Activated CD4-positive, alpha-beta T cell treated with anti-CD3 and anti-CD28 coated beads, Interleukin-2, Interleukin-4, amounts not matched to agents 100 ng/mL and 50 ng/mL, durations not matched to agents 16 hours and 8 hours (primary cell): ENCODE measurements around the gene CACNA1E.
"Not testable (repeated sequence)": the region's sequence is repeated elsewhere in the genome, so short reads cannot be mapped to it uniquely, and the experiment has no call there.

Source experiments
- DNase-seq: peaks from one replicate; pipeline ENCODE4 v3.0.0-alpha.2; 2020; ENCODE audit warnings: low spot score

CACNA1E gene

GRCh38 chr1:181517181-181517875, 34.0 kb downstream of the CACNA1E start:
- DNase-seq, result no peak

DNA sequence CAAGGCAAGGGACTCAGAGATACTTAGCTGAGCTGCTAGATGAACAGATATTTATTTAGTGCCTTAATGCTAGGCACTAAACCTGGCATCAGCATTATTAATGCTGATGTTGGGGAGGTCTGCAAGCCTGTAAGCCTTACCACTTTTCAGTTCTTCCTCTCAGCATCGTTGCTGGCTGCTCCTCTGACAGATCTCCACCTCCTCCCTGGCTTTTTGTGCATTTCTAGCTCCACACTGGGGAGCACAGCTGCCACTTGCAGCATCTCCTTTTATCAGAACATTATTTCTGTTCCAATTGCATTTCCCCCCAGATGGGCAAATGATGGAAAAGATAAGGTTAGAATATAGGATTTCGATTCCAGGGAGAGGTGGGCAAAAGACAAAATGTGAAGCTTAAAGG, 34.8 kb downstream of the CACNA1E start:
- no peak for DNase-seq

DNA sequence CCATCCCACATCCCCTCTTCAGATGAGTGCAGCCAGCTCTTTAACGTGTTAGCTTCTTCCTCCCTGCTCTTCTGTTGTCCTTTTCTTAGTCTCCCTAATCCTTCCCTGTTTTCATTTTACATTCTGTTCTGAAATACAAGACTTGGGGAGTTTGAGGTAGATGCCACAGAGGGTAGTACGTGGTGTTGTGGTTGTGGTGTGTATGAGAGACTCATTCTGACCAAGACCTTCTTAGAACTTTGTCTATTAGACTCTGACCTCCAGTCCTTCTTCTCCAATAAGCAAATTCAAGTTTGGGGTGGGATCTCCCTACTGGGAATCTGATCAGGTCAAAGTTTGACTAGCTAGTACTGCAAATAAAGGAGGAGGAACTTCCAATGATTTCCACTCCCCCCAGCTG, 39.5 kb downstream of the CACNA1E start:
- no peak for DNase-seq

- DNase-seq, result no peak
Observed at GRCh38 chr1:181525104-181525721, 41.9 kb downstream of the CACNA1E start.

DNA sequence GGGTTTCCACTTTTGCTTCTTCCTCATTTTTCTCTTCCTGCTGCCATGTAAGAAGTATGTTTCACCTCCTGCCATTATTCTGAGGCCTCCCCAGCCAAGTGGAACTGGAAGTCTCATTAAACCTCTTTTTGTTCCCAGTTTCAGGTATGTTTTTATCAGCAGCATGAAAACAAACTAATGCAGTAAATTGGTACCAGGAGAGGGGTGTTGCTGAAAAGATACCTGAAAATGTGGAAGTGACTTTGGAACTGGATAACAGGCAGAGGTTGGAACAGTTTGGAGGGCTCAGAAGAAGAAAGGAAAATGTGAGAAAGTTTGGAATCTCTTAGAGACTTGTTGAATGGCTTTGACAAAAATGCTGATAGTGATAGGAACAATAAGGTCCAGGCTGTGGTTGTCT, 44.9 kb downstream of the CACNA1E start:
- not testable (repeated sequence) for DNase-seq

GRCh38 chr1:181531441-181531840, 48.1 kb downstream of the CACNA1E start:
- no peak for DNase-seq

DNA sequence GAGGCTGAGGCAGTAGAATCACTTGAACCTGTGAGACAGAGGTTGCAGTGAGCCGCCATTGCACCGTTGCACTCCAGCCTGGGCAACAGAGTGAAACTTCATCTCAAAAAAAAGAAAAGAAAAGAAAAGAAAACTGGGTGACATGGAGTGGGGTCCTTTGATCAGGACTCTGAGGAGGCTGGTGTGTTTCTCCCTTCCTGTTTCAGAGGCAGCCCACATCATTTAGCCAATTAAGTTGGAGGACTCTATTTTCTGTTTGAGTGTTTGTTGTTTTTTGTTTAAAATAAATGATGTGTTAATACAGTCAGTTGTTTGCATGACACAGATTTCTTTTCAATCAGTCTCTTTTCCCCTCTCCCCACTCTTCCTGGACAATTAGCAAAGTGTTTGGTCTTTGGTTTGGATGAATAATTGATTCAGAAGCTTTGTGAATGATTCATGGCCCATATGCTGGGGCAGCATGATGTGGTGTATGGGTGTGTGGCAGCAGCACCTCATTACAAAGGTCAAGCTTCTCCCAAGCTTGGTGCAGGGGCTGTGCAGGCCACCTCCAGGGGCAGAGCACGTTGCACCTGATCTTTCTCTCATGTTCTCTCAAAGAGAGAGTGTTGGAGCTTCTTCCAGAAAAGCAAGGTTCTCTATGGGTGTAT, 48.8 kb downstream of the CACNA1E start:
- DNase-seq, result no peak

GRCh38 chr1:181538836-181539235, 55.5 kb downstream of the CACNA1E start:
- no peak for DNase-seq

- DNase-seq, result no peak
Observed at GRCh38 chr1:181541458-181541857, 58.1 kb downstream of the CACNA1E start.

DNA sequence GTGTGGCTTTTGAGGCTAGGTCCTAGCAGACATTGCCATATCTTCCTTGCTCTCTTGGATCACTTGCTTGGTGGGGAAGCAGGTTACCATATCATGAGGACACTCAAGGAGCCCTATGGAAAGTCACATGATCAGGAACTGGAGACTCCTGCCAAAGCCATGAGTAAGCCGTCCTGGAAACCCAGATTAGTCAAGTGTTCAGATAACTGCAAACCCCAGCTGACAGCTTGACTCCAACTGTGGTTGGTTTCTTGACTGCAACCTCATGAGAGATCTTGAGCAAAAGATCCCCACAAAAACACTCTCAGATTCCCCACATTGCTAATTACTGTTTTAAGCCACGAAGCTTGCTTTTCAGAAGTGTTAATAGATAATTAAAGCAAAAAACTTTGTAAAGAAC, 58.6 kb downstream of the CACNA1E start:
- DNase-seq, result no peak

DNA sequence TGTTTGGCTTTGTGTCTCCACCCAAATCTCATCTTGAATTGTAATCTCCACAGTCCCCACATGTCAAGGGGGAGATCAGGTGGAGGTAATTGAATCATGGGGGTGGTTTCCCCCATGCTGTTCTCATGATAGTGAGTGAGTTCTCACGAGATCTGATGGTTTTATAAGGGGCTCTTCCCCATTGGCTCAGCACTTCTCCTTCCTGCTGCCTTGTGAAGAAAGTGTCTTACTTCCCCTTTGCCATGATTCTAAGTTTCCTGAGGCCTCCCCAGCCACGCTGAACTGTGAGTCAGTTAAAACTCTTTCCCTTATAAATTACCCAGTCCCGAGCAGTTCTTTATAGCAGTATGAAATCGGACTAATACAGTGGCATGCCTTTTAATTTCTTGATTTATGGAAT, 59.1 kb downstream of the CACNA1E start:
- not testable (repeated sequence) for DNase-seq

DNA sequence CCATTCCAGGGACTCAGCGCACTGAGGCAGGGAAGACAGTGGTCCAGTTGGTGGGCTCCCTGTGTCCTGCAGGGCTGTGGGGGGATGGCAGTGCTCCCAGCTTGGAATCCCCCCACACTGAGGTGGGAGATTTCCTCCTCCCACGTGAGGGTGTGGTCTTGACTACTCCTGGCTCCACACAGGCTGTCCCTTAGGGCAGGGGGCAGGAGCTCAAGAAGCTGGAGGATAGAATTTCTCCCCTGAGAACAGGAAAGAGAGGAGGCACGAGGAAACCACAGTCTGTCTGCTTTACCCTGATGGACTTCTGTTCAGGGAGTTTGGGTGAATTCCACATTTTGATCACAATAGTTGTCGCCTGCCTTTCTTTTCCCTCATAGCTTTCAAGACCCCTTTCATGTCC, 62.1 kb downstream of the CACNA1E start:
- DNase-seq, result no peak

DNA sequence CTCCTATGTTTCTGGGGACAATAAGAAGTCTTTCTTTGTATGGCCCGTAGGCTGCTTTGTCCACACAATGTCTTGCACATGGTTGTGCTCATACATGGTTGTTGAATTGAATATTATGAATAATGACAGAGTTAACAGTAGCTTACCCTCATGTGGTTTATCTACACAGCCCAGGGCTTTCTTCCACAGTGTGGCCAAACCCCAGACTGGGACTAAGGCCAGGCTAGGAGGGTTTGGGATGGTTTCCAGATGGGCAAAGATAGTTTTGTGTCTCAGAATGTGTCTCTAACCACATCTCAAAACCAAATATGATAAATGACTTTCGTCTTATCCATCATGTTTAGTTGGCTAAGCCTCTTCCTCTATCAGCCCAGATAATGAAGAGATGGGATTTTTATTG, 65.2 kb downstream of the CACNA1E start:
- no peak for DNase-seq

DNA sequence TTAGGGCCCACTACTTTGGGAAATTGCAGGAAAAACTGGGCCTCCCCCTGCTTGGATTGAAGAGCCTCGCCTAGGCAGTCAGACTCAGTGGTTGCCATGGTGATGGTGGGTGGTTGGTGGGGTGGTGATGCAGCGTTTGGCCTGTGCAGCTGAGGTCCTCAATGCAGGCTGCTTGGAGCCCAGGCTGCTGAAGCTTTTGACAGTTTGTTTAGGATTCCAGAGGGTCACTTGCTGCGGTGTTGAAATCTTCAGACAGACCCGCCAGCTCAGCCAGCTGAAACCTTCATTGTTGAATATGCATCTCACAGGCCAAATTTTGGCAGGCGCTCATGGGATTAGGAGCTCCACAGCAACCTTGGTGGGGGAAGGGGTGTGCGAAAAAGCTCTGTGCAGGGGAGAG, 67.9 kb downstream of the CACNA1E start:
- no peak for DNase-seq

- no peak for DNase-seq
Observed at GRCh38 chr1:181551754-181552153, 68.4 kb downstream of the CACNA1E start.

DNA sequence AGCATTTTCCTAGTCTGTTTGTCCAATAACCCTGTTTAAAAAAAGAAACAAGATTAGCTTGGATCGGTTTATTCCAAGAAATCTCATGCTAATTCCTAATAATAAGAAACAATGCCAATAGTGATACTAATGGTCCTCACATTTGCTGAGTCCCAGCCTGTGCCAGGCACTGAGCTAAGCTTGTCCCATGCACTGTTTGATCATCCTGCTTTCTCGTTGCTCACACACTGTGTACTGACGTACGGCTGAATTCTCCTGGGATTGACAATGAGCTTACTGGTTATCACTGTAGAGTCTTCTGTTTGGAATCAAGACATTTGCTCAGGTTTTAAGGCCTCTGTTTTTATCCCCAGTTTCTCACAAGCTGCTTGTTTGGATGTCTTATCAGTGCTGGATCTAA, 71.1 kb downstream of the CACNA1E start:
- no peak for DNase-seq

GRCh38 chr1:181556631-181557030, 73.3 kb downstream of the CACNA1E start:
- DNase-seq, result no peak

DNA sequence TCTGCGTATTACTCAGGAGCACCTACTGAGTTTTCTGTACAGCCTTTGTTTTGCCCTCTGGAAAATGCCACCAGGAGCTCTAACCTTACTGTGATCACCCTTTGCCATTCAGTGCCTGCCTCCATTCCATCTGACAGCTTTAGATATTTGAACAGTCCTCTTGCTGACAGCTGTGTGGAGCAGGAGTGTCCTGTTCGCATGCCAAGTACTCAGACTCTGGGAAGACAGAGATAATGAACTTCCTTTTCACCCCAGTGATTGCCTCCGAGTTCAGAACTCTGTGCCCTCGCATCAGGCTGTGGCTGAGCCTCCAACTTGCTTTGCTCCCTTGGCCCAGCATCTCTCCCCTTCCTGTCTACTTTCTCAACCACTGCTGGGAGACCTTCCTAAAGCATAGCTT, 74.0 kb downstream of the CACNA1E start:
- DNase-seq, result no peak

GRCh38 chr1:181558416-181558815, 75.1 kb downstream of the CACNA1E start:
- no peak for DNase-seq

DNA sequence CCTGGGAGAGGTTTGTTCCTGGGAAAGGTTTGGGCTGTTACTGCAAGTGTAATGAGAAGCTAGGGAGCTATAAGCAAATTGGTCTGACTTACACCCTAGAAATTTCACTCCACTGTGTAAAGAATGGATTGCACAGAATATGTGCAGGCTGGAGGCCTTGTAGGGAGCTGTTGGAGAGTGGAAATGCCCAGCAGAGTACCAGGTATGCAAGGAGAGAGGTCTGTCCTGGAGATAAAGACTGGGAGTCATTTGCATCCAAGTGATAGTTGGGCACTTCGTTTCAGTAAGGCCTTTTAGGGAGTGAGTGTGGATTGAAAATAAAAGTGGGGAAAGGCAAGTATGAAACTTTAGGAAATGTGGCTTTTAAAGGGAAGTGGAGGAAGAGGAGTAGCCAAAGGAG, 75.8 kb downstream of the CACNA1E start:
- no peak for DNase-seq

- DNase-seq, result no peak
Observed at GRCh38 chr1:181562395-181562794, 79.1 kb downstream of the CACNA1E start.

DNA sequence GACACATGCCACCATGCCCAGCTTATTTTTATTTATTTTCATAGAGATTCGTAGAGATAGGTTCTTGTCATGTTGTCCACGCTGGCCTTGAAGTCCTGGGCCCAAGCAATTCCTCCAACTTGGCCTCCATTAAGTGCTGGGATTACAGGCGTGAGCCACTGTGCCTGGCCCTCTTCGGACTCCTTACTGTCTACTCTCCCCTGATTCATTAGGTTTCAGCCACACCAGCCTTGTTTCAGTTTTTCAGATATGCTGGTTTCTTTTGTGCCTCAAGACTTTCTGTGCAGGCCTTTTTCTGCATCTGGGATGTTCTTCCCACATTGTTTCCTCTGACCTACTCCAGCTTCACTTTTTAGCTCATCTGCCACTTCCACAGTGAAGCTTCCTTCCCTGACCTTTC, 85.4 kb downstream of the CACNA1E start:
- no peak for DNase-seq

GRCh38 chr1:181577475-181577874, 94.2 kb downstream of the CACNA1E start:
- DNase-seq, result no peak

GRCh38 chr1:181583598-181583997, 100.3 kb downstream of the CACNA1E start:
- DNase-seq, result no peak
